UCSD-AML1 (cell line): ENCODE measurements around the gene CDC25A.

Experiments used
- DNase-seq: peaks from one replicate; lab custom pipeline; 2025; ENCODE audit not compliant: unreplicated experiment; lab: John Stamatoyannopoulos, UW

Gene CDC25A

GRCh38 chr3:48196611-48197010, 8.4 kb upstream of the CDC25A start:
- DNase-seq, result no peak

- peak; percentile 43 for DNase-seq
Measured at GRCh38 chr3:48194446-48195071, 6.3 kb upstream of the CDC25A start.

- no peak for DNase-seq
Measured at GRCh38 chr3:48190911-48191310, 2.7 kb upstream of the CDC25A start.

- no peak for DNase-seq
Measured at GRCh38 chr3:48189321-48189720, 1.1 kb upstream of the CDC25A start.

GRCh38 chr3:48187579-48188265, 495 bp downstream of the CDC25A start:
- DNase-seq, result peak; percentile 83

- no peak for DNase-seq
Measured at GRCh38 chr3:48187301-48187578, 977 bp downstream of the CDC25A start.

DNA sequence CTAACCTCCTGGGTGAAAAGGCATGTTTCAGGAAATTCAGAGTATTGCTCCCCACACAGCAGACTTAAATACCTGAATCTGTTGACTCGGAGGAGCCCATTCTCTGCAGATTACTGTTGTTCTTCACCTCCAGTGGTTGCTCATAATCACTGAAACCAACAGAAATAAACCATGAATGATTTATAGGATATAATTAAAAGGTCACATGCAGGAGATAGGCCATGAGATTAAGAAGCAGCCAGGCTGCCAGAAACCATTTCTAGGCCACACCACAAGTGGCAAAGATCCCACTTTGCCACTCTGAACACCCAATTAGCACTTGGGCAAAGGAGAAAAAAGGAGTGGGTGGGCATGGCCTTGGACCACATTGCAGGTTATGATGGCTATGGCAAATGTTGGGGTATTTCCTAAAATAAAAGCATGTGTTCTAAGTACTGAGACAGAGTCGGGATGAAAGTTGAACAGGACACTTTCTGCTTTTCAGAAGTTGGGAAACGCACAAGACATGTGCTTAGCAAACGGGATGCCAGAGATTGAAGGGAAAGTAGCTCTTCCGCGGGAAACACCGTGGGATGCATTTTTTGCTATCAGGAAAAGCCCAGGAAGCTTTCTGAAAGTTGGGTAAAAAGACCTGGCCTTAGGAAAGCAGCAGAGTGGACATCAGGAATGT, 1.5 kb downstream of the CDC25A start:
- DNase-seq, result no peak

GRCh38 chr3:48185129-48185528, 3.1 kb downstream of the CDC25A start:
- no peak for DNase-seq

DNA sequence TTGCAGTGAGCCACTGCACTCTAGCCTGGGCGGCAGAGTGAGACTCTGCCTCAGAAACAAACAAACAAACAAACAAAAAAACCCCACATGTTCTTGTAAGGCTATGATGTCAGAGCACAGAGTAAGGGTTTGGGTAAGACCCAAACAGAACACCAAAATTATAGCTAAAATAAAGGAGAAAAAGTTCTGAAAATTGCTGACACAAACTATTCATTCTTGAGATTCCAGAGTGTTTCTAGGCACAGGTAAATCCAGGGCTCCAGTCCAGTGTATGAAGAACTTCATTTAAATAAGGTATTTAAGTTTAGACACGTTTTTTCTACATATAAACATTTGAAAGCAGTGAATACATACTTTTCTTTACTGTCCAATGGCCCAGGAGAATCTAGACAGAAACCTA, 3.9 kb downstream of the CDC25A start:
- DNase-seq, result no peak

DNA sequence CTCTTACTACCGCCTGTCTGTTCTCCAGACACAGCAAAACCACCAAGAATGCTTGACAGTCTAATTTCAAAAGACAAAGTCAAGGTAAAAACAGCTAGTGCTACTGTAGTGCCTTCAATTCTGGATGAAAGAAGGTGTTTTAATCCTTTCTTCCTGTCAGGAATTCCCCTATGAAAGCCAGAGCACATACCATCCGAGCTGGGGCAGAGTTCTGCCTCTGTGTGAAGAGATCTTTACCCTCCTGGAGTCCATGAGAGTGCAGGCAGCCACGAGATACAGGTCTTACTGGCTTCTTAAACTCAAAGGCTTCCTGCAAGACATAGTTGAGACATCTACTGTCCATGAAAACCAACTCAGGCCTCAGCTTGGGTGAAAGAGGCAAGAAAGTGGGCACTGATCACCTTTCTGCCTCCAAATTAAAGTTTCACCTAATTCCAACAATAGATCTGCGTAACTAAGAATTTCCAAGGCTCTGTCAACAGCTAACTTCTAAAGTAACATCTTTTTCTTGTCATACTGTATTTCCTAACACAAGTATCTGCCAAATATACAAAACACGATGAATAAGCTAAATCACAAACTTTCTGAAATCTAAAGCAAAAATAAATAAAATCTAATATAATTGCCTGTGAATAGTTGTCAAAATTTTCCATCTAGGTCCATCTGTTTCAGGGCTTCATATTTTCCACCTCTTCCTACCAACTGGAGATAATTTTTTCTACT, 7.5 kb downstream of the CDC25A start:
- no peak for DNase-seq

DNA sequence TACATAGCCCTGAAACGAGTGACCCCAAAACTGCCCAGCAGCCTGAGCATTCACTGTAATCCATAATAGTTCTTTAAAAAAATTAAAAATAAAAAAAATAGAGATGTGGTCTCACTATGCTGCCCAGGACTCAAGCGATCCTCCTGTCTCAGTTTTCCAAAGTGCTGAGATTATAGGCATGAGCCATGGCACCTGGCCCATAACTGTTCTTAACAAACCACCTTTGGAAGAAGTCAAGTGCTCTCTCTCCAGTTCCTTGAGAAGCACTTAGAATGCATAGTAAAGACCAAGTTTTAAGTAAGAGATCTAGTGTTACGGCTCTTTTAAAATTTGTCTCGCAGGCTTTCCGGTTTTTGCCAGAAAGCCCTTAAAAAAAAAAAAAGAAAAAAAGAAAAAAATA, 8.2 kb downstream of the CDC25A start:
- DNase-seq, result no peak

DNA sequence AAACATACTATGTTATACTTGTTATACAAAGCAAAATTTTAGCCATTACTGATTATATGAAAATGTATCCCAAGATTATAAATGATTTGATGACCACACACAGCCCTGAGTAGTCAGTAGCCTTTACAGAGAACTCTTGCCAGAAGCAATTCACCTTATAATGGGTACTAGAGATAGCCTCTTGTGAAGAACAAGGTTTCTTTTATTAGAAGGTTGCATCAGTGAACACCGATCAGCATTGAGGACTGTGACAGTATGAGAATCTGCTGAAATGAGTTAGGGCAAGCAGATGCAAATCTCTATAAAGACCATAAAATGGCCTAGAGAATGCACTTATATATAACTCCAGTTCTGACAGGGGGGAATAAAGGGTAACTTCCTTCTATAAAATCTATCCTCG, 10.1 kb downstream of the CDC25A start:
- no peak for DNase-seq

- DNase-seq, result peak; percentile 44
Measured at GRCh38 chr3:48157950-48158376, 30.3 kb downstream of the CDC25A start.

DNA sequence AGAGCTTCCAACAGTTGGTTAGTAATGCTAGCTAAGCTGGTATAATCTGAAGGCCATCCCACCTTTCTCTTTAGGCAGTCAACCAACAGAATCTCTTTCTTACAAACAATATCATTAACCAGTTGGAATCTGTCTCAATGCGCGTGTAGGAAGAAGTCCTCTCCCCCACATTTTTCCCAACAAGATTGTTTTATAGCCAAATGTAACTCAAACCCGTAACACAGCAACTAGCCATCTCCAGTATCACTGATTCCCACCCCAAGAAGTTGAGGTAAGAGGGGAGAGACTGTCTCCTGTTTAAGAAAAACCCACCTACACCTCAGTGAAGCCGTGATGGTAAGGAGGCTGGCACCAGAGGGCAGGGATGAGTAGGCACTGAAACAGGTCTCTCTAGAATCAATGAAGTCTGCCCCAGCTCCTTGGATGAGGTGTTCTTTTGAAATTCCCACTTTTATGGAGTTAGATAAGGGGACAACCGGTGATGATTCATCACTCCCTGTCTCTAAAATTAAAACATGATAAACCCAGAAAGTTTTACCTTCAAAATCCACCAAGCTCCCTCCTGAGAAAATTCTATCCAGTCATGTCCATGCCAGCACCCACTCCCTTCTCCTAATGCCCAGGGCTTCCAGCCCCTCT, 30.9 kb downstream of the CDC25A start:
- DNase-seq, result no peak

GRCh38 chr3:48156163-48156562, 32.1 kb downstream of the CDC25A start:
- DNase-seq, result no peak

- DNase-seq, result no peak
Measured at GRCh38 chr3:48155122-48155521, 33.1 kb downstream of the CDC25A start.

DNA sequence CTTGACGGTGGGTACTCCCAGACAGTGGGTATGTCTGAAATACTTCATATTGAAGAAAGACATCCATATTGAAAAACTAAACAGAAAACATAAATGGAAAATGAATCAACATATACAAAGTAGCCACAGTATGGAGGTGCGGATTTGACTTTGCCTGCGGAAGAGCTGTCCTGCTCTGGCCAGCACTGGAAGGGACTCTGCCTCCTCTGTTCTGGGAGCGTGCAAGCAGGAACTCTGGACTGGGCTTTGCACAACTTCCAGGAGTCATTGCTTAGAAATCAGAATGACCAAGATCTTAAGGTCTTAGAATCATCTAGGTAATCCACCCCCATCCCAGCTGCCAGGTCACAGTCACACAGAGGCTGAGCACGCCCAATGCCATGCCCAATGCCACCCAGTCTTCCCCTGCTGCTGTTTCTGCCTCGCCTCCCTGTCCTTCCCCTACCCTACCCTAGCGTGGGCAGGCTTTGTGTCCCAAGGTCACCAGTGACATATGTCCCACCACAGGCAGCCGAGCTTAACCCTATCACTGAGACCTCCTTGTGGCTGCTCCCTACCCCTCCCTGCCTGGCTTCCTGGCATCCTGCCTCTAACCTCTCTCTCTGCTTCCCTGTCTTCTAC, 36.3 kb downstream of the CDC25A start:
- DNase-seq, result no peak

GRCh38 chr3:48151058-48151806, 37.0 kb downstream of the CDC25A start:
- peak; percentile 67 for DNase-seq

GRCh38 chr3:48143992-48144391, 44.2 kb downstream of the CDC25A start:
- no peak for DNase-seq

GRCh38 chr3:48143567-48143966, 44.6 kb downstream of the CDC25A start:
- DNase-seq, result no peak
